GM18907 (cell line): ENCODE measurements around the gene ROBO3.

Experiments used
- ATAC-seq: cut with Tn5 transposase; IDR thresholded peaks from one replicate; pipeline ENCODE4 v1.9.1; 2021; ENCODE audit warnings: mild to moderate bottlenecking, moderate library complexity; ENCODE audit not compliant: unreplicated experiment

The ROBO3 gene

DNA sequence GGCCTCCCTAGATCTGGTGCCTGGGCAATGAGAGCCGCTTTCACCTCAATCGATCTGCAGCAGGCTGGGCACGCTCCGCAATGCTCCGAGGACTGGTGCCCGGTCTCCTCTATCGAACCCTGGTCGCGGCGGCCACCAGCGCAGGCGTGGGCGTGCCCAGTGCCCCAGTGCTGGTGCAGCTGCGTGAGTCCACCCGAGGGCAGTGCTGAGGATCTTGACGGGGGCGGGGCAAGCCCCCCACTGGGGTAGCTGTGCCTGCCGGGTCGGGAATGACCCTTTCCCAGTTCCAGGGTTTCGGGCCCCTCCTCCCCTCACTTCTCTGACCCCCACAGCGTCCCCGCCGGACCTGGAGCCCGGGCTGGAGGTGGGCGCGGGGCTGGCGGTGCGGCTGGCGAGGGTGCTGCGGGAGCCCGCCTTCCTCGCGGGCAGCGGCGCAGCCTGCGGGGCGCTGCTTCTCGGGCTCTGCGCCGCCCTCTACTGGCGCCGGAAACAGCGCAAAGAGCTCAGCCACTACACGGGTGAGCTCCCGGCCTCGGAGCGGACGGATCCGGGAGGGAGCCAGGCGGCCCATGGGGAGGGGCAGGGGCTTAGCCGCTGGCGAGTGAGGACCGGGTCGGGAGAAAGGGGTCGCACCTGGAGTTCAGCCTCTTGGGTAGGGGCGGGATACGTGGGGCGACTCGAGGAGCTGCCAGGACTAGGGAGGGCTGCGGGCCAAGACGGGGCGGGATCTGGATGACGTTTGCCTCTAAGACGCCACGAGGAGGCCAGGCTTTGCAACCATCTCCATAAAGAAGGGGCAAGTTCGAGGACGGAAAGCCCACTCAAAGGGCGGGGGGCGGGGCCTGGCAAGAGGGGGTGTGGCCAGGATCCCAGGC lies 10.9 kb downstream of the ROBO3 start:
- peak; percentile 92 for ATAC-seq

DNA sequence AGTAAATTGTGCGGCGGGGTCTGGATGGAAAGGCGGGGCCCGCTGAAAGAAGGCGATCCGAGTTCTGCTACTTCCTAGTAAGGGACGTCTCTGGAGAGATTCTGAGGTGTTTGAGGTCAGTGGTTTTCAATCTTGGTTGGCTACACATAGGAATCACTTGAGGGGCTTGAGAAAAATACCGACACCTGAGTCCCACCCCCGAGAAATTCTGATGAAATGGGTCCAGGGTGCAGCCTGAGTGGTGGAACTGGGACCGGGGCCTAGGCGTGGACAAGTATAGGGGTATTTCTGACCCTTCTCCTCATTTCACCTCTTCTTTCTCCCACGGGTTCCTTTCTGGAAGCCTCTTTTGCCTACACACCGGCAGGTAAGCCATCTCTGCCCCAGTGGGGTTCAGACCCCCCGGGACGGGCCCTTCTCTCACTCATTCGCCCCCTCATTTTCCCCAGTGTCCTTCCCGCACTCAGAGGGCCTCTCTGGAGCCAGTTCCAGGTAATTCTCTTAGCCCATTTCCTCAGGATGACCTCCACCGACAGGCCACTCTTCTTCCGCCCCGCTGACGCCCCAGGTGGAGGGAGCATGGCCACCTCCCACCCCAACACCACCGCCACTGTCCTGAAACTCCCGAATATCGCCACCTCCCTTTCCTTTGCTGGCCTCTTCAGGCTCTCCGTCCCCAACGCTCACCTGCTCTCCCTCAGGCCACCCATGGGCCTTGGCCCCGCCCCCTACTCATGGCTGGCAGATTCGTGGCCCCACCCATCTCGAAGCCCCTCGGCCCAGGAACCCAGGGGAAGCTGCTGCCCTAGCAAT lies 11.8 kb downstream of the ROBO3 start:
- no peak for ATAC-seq

DNA sequence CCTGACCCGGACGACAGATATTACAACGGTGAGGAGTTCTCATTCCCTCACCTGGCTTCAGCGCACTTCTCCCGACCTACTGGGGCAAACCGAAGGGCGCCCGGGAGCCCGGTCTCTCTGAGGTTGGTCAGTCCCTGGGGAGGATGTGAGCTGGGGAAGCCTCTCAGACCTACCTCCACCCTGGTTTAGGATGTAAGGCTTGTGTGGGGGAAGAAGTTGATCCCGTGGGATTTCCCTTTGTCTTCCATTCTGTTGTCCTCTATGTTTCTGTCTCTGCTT lies 12.3 kb downstream of the ROBO3 start:
- ATAC-seq, result no peak

DNA sequence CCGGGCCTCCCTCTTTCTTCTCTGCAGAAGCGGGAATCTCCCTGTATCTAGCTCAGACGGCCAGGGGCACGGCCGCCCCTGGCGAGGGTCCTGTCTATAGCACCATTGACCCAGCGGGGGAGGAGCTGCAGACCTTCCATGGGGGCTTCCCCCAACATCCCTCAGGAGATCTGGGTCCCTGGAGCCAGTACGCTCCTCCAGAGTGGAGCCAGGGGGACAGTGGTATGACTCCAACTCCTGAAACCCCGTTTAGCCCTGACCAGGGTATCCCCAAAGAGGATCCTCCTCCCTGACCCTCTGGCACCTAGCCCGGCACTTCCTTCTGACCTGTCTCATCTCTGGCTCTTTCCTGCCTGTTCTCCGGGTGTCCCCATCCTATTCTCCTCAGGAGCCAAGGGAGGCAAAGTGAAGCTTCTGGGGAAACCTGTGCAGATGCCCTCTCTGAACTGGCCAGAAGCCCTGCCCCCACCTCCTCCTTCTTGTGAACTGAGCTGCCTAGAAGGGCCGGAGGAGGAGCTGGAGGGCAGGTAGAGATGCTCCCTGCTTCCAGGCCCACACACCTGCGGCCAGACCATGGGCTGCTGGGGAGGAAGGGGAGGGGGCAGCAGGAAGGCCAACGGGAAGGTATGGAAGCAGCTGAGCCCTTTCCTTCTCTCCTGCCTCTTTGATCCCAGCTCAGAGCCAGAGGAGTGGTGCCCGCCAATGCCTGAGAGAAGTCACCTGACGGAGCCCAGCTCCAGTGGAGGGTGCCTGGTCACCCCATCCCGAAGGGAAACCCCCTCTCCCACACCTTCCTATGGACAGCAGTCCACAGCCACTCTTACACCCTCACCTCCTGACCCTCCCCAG lies 12.9 kb downstream of the ROBO3 start:
- no peak for ATAC-seq

DNA sequence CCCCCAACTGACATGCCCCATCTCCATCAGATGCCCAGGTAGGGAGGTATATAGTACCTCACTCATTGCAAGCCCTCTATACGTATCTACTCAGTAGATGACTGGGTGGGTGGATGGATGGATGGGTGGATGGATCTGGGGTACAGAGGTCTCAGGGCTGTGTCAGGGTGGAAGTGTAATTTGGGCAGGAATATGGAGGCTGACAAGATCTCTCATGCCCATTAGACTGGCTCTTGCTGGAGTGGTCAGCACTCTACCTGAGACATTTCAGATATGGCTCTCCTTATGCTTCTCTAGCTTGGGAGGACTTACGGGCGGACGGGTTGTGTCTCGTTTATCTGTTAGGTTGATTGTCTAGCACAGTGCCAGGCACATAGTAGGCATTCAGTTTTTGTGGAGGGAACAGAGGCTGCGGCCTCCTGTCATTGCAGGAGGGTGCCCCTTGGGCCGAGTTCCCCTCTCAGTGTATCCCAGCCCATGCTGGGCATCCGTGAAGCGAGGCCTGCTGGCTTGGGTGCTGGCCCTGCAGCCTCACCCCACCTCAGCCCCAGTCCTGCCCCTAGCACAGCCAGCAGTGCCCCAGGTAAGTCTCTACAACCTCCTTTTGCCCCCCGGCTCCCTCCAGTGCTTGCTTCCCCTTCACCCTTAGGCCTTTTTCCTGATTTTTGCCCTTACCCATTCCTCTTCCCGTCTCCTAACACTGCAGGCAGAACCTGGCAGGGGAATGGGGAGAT lies 13.7 kb downstream of the ROBO3 start:
- no peak for ATAC-seq

DNA sequence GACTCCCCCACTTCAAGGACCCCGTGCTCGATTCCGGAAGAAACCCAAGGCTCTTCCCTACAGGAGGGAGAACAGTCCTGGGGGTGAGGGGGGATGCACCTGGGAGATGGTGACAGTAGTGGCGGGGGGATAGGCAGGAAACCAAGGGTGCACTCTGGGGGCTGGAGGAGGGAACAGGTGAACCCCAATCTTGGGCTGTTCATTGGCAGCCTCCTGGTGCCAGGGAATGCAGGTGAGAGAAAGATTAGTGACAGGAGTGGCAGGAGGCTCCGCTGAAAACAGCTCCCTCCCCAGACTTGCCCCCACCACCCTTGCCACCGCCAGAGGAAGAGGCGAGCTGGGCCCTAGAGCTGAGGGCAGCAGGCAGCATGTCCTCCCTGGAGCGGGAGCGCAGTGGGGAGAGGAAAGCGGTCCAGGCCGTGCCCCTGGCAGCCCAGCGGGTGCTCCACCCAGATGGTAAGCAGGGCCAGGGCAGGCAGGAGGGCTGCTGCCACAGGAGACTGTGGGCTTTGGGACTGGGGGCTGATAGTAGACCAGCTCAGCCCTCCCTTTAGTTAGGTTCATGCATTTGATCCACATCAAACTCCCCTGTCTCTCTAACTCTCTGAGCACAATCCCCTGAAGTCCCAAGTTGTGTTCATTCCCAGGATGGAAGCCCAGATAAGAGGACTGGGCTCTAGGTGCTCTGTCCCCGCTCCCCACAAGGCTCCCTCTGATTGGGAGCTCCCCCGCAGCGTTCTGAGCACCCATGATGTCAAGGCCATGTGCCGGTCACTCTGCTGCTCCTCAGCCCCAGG lies 14.5 kb downstream of the ROBO3 start:
- no peak for ATAC-seq

DNA sequence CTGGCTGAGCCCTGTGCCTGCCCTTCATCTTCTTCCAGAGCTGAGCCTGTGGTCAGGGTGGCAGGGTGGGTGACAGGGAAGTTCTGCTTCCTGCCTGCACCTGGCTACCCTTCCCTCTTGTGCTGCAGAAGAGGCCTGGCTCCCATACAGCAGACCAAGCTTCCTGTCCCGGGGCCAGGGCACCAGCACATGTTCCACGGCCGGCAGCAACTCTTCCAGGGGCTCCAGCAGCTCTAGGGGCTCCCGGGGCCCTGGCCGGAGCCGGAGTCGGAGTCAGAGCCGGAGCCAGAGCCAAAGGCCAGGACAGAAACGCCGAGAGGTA lies 15.0 kb downstream of the ROBO3 start:
- no peak for ATAC-seq

DNA sequence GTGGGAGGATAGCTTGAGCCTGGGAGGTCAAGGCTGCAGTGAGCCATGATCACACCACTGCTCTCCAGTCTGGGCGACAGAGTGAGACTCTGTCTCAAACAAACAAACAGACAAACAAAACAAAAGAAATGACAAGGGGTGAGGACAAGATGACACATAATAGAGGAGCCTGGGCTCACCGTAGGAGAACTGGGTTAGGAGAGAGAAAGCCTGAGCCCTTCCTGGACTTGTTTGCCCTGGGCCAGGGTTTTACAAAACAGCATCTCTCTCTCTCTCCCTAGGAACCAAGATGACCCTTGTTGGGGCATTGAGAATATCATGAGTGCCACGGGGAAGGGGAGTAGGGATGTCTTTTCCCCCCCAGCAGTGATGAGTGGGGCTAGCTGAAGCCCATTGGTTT lies 15.7 kb downstream of the ROBO3 start:
- ATAC-seq, result no peak

DNA sequence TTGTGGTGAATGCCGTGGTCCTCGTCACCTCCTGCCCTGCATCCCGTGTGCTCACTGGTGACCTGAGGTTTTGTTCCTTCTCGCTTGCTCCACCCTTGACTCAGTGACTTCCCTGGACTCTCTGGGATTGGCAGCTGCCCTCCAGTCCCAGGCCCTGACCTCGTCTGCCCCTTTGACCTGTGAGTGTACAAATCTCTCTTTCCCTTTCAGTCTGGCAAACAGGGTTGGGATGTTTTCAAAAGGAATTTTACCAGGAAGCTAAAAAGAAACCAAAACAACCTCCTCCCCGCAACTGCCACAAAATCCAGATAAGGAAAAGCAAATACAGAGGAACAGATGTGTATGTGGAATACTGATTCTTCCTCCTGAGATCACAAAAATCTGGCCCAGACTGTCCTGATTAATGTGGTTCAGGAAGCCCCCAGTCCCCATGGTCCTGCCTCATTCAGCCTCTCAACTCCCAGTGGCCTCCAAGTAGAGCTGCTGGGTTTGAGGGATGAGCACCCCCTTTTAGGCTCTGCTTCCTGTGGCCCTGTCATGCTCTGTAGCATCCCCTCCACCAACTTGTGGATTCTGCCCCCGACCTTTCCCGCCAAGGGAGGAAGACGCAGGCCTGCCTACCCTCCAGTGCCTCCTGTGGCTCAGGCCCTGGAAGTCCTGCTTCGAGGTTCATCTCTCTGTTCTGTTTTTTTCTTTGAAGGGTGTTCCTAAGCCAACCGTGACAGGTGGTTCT lies 17.3 kb downstream of the ROBO3 start:
- ATAC-seq, result no peak

DNA sequence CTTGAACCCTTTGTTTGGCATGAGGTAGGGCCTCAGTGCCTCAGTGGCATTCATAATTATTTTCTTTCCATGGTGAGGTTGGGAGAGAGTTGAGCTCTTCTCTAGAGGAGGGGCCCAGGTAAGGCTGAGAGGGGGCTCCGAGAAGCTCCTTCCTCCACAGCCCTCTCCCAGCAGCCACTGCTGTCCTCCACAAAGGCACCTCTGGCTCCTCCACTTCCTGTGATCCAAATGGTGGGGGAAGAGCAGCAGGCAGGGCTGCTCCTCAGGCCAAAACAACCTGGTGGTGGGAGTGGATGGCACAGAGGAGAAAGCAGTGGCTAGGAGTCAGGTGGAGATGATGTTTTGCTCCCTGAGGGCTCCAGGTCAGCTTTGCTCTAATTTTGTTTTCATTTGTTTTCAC lies 19.1 kb downstream of the ROBO3 start:
- no peak for ATAC-seq

DNA sequence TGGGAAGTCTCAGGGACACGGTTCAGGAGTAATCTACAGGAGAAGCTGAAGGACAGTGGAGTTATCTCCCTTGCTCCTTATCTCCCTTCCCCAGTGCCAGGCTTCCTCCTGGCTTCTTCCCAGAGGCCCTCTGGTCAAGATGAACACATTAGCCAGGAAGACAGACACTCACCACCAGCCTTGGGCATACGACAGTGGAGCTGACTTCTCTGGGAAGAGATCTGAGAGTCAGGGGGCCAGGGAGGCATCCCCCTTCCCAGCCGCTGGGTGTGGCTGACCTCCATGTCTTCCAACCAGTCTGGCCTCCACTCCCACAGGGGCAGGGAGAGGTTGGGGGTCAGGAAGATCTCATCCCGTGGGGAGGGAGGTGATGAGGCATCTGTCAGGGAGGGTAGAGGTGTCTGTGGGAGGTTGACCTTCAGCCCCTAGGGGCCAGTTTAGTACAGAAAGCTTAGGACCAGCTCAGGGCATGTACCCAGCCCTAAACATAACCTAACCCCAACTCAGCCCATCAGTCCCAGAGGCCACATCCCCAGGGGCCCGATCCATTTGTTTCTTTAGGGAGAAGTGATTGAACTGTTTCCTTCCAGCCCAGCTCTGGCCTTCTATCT lies 19.7 kb downstream of the ROBO3 start:
- ATAC-seq, result no peak

DNA sequence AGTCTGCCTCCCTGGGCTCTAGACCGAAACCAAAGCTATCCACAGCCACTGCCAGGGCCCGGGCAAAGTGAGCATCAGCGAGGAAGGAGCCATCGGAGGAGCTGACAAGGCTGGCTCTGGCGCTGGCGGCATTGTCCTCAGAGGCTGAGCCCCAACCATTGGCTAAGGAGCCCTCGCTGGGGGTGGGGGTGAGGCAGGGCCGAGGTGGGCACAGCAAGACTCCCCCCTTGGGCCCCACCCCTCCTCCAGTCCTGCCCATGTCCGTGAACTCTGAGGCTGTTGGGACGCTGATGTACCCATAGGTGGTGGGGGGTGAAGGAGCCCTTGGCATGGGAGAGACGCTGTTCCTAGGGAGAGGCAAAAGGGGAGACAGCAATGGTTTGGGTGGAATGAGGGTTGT lies 21.2 kb downstream of the ROBO3 start:
- ATAC-seq, result no peak

DNA sequence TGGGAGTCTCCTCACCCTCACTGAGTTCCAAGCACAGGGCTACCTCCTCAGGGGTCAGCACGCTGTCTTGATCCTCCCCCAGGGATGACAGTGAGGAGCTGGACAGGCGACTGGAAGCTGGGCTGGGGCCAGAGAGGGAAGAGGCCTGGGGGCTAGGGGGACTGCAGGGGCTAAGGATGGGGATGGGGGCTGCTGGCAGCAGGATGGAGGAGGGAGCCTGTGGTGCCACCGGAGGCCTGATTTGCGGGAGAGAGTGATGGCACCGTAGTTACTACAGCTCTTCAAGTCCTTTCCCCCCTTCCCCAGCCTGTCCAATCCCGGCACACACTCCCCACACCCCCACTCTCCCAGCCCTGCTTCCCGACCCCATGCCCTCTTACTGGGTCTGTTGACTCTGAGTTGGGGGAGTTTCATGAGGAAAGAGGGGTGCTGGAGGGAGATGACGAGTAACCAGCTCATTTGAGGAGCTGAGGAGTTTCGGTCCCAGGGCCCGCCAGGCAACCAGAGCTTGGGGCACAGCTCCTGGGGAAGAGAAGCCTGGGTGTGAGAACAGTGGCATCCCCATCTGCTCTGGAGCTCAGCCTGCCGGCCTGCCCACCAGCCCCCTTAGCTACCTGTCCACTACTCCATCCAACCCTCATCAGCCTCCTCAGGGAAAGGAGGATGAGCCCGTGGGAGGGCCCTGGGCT lies 21.9 kb downstream of the ROBO3 start:
- ATAC-seq, result no peak

DNA sequence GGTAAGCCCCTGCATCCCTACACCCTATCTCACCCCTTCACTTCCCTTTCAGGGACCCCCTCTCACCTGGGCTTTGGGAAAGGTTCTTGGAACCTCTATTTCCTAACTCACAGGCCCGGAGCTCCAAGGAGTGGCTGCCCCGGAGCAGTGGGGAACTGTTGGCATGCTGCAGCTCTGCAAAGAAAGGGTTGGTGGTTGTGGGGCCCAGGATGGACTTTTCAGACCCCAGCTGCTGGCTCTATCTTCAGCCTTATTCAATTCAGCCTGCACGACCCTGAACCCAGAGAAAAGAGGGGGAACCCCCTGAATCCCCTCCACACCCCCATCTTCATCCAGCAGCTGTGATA lies 22.4 kb downstream of the ROBO3 start:
- ATAC-seq, result no peak

DNA sequence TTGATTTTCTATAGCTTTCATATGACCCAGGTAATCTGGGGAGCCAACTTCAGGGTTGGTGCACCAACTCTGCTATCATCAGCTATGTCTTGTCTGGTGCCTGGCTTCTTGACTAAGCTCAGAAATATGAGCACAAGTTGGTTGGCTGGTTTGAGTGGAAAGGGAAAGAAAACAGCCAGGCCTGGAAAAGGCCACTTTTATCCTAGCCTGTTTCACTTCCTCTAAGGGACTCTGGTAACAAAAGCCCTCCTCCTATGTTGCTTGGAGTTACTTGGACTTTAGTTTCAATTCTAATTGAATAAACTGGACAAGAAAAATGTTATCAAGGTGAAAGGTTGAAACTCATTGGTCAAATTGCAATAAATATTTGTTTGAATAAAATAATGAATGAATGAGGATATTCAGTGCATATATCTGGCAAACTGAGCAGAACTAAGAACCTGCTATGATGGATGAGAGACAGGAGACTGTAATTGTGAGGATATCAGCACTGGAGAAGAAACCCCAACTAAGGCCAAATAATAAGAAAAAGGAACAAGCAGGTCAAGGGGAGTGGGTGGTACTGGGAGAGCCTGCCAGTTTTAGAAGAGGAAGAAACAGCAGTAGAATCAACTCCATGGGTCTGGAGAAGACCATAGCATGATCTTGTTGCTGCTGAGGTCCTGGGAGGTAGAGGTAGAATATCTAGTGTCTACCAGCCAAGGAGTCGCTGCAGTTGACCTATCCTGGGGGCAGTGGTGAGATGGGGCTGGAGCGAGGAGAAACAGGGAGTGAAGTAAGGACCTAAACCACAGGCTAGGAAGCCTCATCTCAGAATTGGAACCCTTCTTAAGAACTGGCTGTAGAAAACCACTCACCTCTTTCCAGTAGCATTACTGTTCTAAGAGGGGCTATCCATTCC lies 24.2 kb downstream of the ROBO3 start:
- no peak for ATAC-seq

DNA sequence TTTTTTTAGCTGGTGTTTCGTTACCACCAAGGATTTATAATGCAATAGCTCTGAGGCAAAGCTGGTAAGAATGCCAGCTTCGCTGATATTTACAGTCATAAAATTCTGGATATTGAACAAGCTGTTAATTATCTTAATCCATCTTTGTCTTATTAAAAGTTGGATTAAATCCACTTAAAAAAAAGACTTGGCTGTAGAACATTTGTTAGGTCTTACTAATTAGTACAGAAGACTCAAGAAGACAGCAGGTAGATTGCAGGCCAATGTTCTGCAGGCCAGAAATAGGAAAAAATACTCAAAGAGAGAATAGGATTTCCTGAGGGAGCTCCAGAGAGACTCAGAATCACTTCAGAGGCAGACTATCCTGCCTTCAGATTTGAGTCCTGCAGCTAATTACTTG lies 24.9 kb downstream of the ROBO3 start:
- no peak for ATAC-seq

DNA sequence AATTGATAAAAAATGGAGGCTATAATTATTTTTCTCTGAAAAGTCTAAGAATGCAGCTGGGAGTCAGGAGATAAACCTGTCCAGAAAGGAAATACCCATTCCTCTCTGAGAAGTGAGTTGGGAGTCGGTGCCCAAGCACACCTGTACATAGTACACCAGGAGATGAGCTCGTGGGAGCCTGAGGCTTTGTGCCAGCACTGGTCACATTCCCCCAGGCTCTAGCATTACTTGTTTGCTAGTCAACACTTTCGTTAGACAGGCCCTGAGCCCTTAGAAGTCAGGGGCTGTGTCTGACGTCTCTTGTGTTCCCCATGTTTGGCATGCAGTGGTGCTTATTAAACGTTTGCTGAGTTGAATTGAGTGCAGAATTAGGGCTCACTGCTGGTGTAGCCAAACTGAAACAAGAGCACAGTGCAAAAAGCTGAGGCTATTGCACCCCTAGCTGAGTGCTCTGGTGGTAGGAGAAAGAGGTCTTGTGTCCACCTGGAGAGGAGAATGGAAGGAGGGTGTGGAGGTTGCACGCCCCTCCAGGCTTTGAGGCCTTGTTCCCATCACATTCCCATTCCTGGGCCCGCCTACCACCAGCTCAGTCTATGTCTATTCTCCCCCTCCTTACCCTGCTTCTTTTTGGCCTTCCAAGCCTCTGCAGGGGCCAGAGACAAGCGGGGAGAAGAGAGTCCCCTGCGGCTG lies 25.6 kb downstream of the ROBO3 start:
- ATAC-seq, result no peak
